ENCODE measurements around the gene FAM83F. TPM values are rescaled to one million over a fixed set of nuclear protein-coding genes. Genes with fewer than 3 reads are reported as not detected.

FAM83F gene
- total RNA-seq, 8 experiments from 2014 or later, result under 0.01 to 0.47 (median 0.22) TPM

- peak in 3 of 8 experiments; percentile 68 to 83 (median 70) for ATAC-seq (replicated peaks in 6 of 8)
- Histone ChIP-seq H3K27ac (no peak overlapping the region), H3K4me1 (replicated peaks in 1 of 2) (peaks cover 53 to 54% of the 10 kb centered on the region in 2 donors), H3K4me3 (no peak overlapping the region)
- WGBS, 10 experiments, result 7 to 90% (median 42%) methylated on average over 2 to 9 of the region's 14 CpGs; no CpG with 5 or more reads in 3 of the 10 experiments
- in situ Hi-C loops (cut with MboI; ENCODE audit: low pct_unique_long_range_greater_than_20kb in 2 of 9, low sequenced_read_pairs in 9 of 9, unreplicated experiment in 9 of 9), result no loop called here
Measured at GRCh38 chr22:40001800-40002577, 7.2 kb downstream of the FAM83F start.

- in situ Hi-C loops (cut with MboI; ENCODE audit: low pct_unique_long_range_greater_than_20kb in 2 of 9, low sequenced_read_pairs in 9 of 9, unreplicated experiment in 9 of 9), result no loop called here
- WGBS, 10 experiments, result 63 to 100% (median 82%) methylated on average over 1 to 4 of the region's 6 CpGs; no CpG with 5 or more reads in 5 of the 10 experiments
- Histone ChIP-seq H3K4me1 (replicated peaks in 1 of 2) (peaks cover 44 to 49% of the 10 kb centered on the region in 2 donors), H3K4me3 (no peak overlapping the region), H3K27ac (no peak overlapping the region)
- peak in 6 of 8 experiments; percentile 10 to 54 (median 42) for ATAC-seq (replicated peaks in 6 of 8)
Measured at GRCh38 chr22:40002935-40003715, 8.4 kb downstream of the FAM83F start.

- H3K4me3 ChIP-seq, result no peak overlapping the region
- H3K4me1 ChIP-seq (replicated peaks in 1 of 2), result peaks cover 42 to 48% of the 10 kb centered on the region in 2 donors
- 30 to 100% (median 70%) methylated on average over 1 to 5 of the region's 6 CpGs; no CpG with 5 or more reads in 2 of the 10 experiments for WGBS, 10 experiments
- H3K27ac ChIP-seq, result no peak overlapping the region
- ATAC-seq (replicated peaks in 6 of 8), result no peak
- in situ Hi-C loops (cut with MboI; ENCODE audit: low pct_unique_long_range_greater_than_20kb in 2 of 9, low sequenced_read_pairs in 9 of 9, unreplicated experiment in 9 of 9), result no loop called here
Measured at GRCh38 chr22:40004836-40005235, 10.1 kb downstream of the FAM83F start.

- Histone ChIP-seq H3K4me1 (replicated peaks in 1 of 2) (peaks cover 49% of the 10 kb centered on the region in 2 donors), H3K27ac (no peak overlapping the region), H3K4me3 (no peak overlapping the region)
- 13 to 100% (median 100%) methylated on average over 1 to 3 of the region's 8 CpGs; no CpG with 5 or more reads in 3 of the 10 experiments for WGBS, 10 experiments
- in situ Hi-C loops (cut with MboI; ENCODE audit: low pct_unique_long_range_greater_than_20kb in 2 of 9, low sequenced_read_pairs in 9 of 9, unreplicated experiment in 9 of 9), result no loop called here
- ATAC-seq (replicated peaks in 6 of 8), result no peak
Measured at GRCh38 chr22:40006641-40007040, 11.9 kb downstream of the FAM83F start.

- no peak for ATAC-seq (replicated peaks in 6 of 8)
- 0 to 100% (median 56%) methylated on average over 1 to 14 of the region's 27 CpGs; no CpG with 5 or more reads in 2 of the 10 experiments for WGBS, 10 experiments
- Histone ChIP-seq H3K27ac (peak overlapping the region in 1 of 2 donors; percentile 72), H3K4me1 (replicated peaks in 1 of 2) (peaks cover 48 to 49% of the 10 kb centered on the region in 2 donors), H3K4me3 (no peak overlapping the region)
- in situ Hi-C loops (cut with MboI; ENCODE audit: low pct_unique_long_range_greater_than_20kb in 2 of 9, low sequenced_read_pairs in 9 of 9, unreplicated experiment in 9 of 9), result no loop called here
Measured at GRCh38 chr22:40007853-40008710, 13.3 kb downstream of the FAM83F start.

- peak in 4 of 8 experiments; percentile 1 to 59 (median 44) for ATAC-seq (replicated peaks in 6 of 8)
- in situ Hi-C loops (cut with MboI; ENCODE audit: low pct_unique_long_range_greater_than_20kb in 2 of 9, low sequenced_read_pairs in 9 of 9, unreplicated experiment in 9 of 9), result no loop called here
- Histone ChIP-seq H3K4me3 (no peak overlapping the region), H3K27ac (peak overlapping the region; percentile 44 to 72), H3K4me1 (replicated peaks in 1 of 2) (peaks cover 41 to 42% of the 10 kb centered on the region in 2 donors)
- 26 to 63% (median 50%) methylated on average over 2 to 4 of the region's 10 CpGs; no CpG with 5 or more reads in 6 of the 10 experiments for WGBS, 10 experiments
Measured at GRCh38 chr22:40008726-40009291, 14.1 kb downstream of the FAM83F start.

- WGBS, 10 experiments, result 0 to 37% (median 8%) methylated on average over 2 to 7 of the region's 11 CpGs; no CpG with 5 or more reads in 4 of the 10 experiments
- in situ Hi-C loops (cut with MboI; ENCODE audit: low pct_unique_long_range_greater_than_20kb in 2 of 9, low sequenced_read_pairs in 9 of 9, unreplicated experiment in 9 of 9), result no loop called here
- Histone ChIP-seq H3K4me3 (no peak overlapping the region), H3K4me1 (replicated peaks in 1 of 2) (peaks cover 40 to 41% of the 10 kb centered on the region in 2 donors), H3K27ac (peak overlapping the region; percentile 44 to 72)
- ATAC-seq (replicated peaks in 6 of 8), result peak; percentile 64 to 84 (median 76)
Measured at GRCh38 chr22:40009292-40009774, 14.6 kb downstream of the FAM83F start.

- in situ Hi-C loops (cut with MboI; ENCODE audit: low pct_unique_long_range_greater_than_20kb in 2 of 9, low sequenced_read_pairs in 9 of 9, unreplicated experiment in 9 of 9), result no loop called here
- ATAC-seq (replicated peaks in 6 of 8), result peak in 6 of 8 experiments; percentile 22 to 72 (median 60)
- peak overlapping the region; percentile 2 to 72 for H3K27ac ChIP-seq
- peaks cover 34 to 35% of the 10 kb centered on the region in 2 donors for H3K4me1 ChIP-seq (replicated peaks in 1 of 2)
- WGBS, 10 experiments, result 21 to 80% (median 40%) methylated on average over 1 to 14 of the region's 24 CpGs
- H3K4me3 ChIP-seq, result no peak overlapping the region
Measured at GRCh38 chr22:40009951-40010671, 15.4 kb downstream of the FAM83F start.

- 40 to 93% (median 83%) methylated on average over 1 to 4 of the region's 6 CpGs; no CpG with 5 or more reads in 3 of the 10 experiments for WGBS, 10 experiments
- Histone ChIP-seq H3K4me1 (replicated peaks in 1 of 2) (peaks cover 28% of the 10 kb centered on the region in 2 donors), H3K4me3 (no peak overlapping the region), H3K27ac (peak overlapping the region in 1 of 2 donors; percentile 57)
- ATAC-seq (replicated peaks in 6 of 8), result peak in 1 of 8 experiments; percentile 0
- in situ Hi-C loops (cut with MboI; ENCODE audit: low pct_unique_long_range_greater_than_20kb in 2 of 9, low sequenced_read_pairs in 9 of 9, unreplicated experiment in 9 of 9), result no loop called here
Measured at GRCh38 chr22:40010746-40011145, 16.0 kb downstream of the FAM83F start.

GRCh38 chr22:40014667-40015248 is 20.0 kb downstream of the FAM83F start:
- in situ Hi-C loops (cut with MboI; ENCODE audit: low pct_unique_long_range_greater_than_20kb in 2 of 9, low sequenced_read_pairs in 9 of 9, unreplicated experiment in 9 of 9), result no loop called here
- no peak overlapping the region for H3K4me3 ChIP-seq
- no peak overlapping the region for H3K27ac ChIP-seq
- ATAC-seq (replicated peaks in 6 of 8), result no peak
- WGBS, 10 experiments, result 50 to 100% (median 79%) methylated on average over 1 to 5 of the region's 5 CpGs
- H3K4me1 ChIP-seq (replicated peaks in 1 of 2), result peaks cover 12% of the 10 kb centered on the region in 2 donors

- Histone ChIP-seq H3K4me1 (replicated peaks in 1 of 2) (peaks cover 5% of the 10 kb centered on the region in 2 donors), H3K4me3 (no peak overlapping the region), H3K27ac (no peak overlapping the region)
- in situ Hi-C loops (cut with MboI; ENCODE audit: low pct_unique_long_range_greater_than_20kb in 2 of 9, low sequenced_read_pairs in 9 of 9, unreplicated experiment in 9 of 9), result no loop called here
- 42 to 100% (median 77%) methylated on average over 1 to 8 of the region's 10 CpGs for WGBS, 10 experiments
- ATAC-seq (replicated peaks in 6 of 8), result no peak
Measured at GRCh38 chr22:40015358-40015976, 20.7 kb downstream of the FAM83F start.
